GM19467 (cell line): Measurements from ENCODE around the gene F10.

Experiments
- ATAC-seq: cut with Tn5 transposase; IDR thresholded peaks from one replicate; pipeline ENCODE4 v1.9.1; 2021; ENCODE audit warnings: mild to moderate bottlenecking, moderate library complexity; ENCODE audit not compliant: unreplicated experiment

F10 gene

DNA sequence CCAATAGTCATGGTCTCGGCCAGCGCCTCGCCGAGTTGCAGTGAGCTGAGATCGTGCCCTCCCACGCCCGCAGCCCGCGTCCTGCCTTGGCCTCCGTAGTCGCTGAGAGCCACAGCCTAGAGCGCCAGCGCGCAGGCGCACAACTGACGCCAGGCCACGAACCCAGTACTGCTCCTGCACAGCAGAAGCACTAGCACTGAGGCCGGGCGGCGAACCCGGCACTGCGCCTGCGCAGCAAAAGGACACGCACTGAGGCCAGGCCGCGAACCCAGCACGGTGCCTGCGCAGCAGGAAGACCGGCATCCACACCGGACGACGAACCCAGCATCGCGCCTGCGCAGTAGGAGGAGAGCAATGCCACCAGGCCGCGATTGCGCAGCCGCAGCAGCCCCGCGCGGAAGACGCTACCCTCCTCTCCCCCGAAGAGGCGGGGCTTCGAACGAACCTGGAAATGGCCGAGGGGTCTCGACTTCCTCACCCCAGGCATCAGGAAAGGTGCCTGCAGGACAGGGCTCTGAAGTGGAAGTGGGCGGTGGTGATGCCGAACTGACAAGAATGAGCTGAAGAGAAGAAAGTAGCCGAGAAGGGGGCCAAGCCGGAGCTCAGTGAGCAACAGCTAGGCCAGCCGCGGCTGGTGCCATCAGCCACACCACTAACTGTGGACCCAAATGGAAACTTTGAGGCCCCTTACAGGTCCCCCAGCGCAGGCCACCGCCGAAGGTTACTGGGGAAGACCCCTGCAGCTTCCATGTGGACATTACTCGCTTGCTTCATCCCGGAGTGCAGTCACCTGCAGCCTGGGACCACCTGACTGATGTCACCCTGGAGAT, 7.5 kb downstream of the F10 start:
- no peak for ATAC-seq

DNA sequence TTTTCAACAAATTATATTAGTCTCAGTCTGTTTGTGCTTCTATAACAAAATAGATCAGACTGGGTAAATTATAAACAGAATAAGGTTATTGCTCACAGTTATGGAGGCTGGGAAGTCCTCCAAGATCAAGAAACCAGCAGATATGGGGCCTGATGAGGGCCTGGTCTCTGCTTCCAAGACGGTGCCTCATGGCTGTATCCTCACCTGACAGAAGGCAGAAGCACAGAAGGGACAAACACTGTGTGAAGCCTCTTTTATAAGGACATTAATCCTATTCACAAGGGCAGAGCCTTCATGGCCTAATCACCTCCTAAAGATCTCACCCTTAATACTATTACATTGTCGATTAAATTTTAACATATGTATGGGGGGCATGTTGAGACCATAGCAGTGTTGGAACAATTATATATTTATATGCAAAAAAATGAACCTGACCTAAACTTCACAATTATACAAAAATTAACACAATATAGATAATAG, 12.7 kb downstream of the F10 start:
- no peak for ATAC-seq

GRCh38 chr13:113137691-113138298, 15.2 kb downstream of the F10 start:
- ATAC-seq, result no peak

GRCh38 chr13:113138792-113139551, 16.4 kb downstream of the F10 start:
- no peak for ATAC-seq

DNA sequence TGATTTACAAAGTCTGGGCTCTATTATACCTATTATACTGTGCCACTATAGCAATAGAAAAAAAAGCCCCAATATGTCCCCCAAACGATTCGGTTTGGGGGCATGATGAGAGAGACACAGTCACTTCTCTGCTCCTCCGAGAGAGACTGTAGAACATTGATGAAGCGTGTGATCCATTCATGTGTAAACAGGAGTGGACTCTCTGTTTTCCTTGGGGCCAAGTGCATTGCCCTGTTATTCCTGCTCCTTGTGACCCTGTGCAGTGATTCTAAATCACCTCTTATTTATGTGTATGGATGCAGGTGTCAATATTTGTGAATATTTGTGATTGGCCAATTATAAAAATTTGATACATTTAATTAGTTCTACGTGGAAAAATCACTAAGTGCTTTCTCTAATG, 17.0 kb downstream of the F10 start:
- ATAC-seq, result no peak

DNA sequence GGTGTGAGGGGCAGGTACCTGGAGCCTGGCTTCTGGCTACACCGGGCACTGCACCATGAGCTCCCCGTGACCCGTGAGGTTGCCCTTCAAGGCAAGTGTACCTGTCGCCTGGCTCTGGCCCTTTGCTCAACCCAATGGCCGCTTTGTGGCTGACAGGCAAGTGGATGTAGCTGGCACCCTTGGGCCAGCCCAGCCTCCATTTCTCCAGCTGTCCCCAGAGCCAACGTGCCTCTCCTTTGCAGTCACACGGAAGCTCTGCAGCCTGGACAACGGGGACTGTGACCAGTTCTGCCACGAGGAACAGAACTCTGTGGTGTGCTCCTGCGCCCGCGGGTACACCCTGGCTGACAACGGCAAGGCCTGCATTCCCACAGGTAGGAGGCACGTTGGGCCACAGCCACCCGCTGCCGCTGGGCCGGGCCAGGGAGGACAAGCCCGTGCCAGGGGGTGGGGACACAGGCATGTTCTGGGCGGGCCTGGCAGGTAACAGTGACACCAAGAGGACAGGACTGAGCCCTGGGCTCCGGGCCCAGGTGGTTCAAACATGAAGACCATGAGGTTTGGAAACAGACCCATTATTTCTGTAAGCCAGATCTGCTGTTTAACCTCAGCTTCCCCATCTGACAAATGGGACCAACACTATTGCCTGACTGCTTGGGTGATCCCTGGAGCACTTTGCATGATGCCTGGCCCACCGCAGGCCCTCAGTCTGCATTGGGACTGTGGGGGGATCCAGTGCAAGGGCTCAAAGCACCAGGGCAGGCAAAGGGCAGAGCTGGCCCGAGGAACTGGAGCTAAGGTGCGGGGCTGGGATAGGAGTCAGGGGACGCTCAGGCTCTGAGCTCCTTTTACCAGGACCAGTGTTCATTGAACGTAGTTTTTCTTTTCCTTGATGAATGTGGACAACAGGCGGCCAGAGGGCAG, 18.3 kb downstream of the F10 start:
- no peak for ATAC-seq

GRCh38 chr13:113141601-113141970, 19.0 kb downstream of the F10 start:
- no peak for ATAC-seq

- no peak for ATAC-seq
These were observed 20.3 kb downstream of the F10 start for GRCh38 chr13:113142876-113143275.

GRCh38 chr13:113143466-113144254, 21.1 kb downstream of the F10 start:
- no peak for ATAC-seq

DNA sequence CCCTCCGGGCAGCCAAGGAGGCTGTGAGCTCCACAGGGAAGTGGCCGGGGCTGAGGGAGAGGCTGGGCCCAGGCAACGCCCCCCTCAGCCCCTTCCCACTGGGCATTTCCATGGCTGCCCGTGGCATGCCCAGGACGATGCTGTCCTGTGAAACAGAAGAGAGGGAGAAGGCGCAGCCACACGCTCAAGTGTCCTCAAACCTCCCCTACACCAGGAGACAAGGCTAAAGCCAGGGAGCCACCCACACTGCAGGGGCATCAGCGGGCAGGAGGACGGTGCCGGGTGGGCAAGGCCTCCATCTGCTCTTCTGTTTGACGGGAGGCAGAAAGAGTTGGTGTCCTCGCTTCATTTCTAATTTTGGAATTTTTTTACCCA, 21.6 kb downstream of the F10 start:
- no peak for ATAC-seq

GRCh38 chr13:113145496-113145895, 22.9 kb downstream of the F10 start:
- ATAC-seq, result no peak

DNA sequence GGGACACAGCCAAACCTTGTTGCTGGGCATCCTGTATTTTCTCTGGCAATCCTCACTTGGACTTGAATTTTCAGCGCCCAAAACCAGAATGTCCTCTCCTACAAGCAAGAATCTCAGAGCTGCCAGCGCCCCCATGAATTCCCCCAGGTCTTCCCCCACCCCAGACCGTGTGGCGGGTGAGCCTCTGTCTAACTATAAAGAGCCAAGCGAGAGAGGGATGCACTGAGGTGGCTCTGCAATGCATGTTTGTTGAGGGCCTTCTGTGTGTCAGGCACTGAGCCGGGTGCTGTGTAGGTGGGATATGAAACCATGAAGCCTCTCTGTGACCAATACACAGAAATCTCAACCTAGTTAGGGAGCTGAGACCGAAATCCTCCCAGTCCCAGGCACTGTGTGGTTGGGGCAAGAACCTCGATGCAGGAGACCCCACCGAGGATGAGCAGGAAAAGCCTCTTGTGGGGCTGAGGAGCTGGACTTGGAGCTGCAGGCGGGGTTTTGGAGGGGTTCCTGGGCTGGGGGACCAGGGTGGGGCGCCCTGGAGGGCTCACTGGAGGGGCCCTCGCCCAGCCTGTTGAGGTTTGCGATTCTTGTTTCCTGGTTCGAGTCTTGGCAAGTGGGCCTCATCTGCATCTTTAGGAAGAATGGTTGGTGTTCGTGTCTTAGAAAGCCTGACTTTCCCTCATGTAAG, 23.5 kb downstream of the F10 start:
- ATAC-seq, result no peak

GRCh38 chr13:113146750-113147149, 24.2 kb downstream of the F10 start:
- ATAC-seq, result no peak

DNA sequence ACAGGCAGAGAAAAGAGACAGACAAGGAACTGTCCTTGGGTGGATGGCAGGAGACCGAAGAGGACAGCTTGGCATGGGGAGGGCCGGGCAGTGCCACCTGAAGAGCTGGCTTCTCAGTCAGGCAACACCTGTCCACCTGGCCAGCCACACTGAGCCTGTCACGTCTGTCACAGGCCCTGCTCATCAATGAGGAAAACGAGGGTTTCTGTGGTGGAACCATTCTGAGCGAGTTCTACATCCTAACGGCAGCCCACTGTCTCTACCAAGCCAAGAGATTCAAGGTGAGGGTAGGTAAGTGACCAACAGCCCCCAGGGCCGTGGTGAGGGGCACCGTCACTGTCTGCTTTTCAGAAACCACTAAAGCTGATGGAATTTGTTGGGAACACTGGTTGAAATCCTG, 24.6 kb downstream of the F10 start:
- no peak for ATAC-seq

DNA sequence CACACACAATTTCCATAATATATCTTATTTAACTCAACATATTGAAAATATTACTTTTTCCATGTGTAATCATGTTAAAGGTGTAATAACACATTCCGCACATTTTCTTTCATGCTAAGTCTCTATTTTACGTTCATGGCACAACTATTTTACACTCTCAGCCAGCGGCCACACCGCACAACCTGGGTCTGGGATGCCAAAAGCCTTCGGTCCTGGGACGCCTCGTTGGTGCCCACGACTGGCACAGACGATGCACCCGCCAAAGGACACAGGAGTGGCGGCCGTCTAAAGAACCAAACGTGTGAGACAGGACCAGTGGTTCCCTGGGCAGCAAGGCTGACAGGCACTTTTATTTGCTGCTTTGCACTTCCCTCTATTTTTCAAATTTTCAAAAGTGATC, 25.8 kb downstream of the F10 start:
- no peak for ATAC-seq

GRCh38 chr13:113148940-113149503, 26.4 kb downstream of the F10 start:
- no peak for ATAC-seq

- ATAC-seq, result no peak
These were observed 27.3 kb downstream of the F10 start for GRCh38 chr13:113149711-113150549.
